Activated naive CD4-positive, alpha-beta T cell treated with anti-CD3 and anti-CD28 coated beads for 36 hours (primary cell): ENCODE measurements around the gene PPIL6. TPM values are rescaled to one million over a fixed set of nuclear protein-coding genes. Genes with fewer than 3 reads are reported as not detected.
"Not testable (repeated sequence)": the region's sequence is repeated elsewhere in the genome, so short reads cannot be mapped to it uniquely, and the experiment has no call there.

Experiments used
- CTCF ChIA-PET: fragments of 350-600 bp; sonication (Branson Sonifier 250); formaldehyde crosslinking; loops from one replicate; lab custom pipeline; 2021; ENCODE audit warnings: antibody characterized with exemption; lab: Charles Lee
- DNase-seq: peaks from one replicate; pipeline ENCODE4 v3.0.0-alpha.2; 2020
- H3K27ac Mint-ChIP-seq: one replicate; pipeline ENCODE4 v1.8.0; 2021; ENCODE audit warnings: mild to moderate bottlenecking, mixed read lengths
- H3K27me3 Mint-ChIP-seq: one replicate; pipeline ENCODE4 v1.8.0; 2021; ENCODE audit warnings: low read depth, mixed read lengths
- H3K36me3 Mint-ChIP-seq: one replicate; pipeline ENCODE4 v1.8.0; 2021; ENCODE audit warnings: low read depth, mixed read lengths
- H3K4me1 Mint-ChIP-seq: one replicate; pipeline ENCODE4 v1.8.0; 2021; ENCODE audit warnings: low read depth, mixed read lengths
- H3K4me3 Mint-ChIP-seq: one replicate; pipeline ENCODE4 v1.8.0; 2021; ENCODE audit warnings: mild to moderate bottlenecking, moderate library complexity, mixed read lengths
- H3K9me3 Mint-ChIP-seq: one replicate; pipeline ENCODE4 v1.8.0; 2021; ENCODE audit warnings: mixed read lengths
- intact Hi-C: fragments of 100-400 bp; cut with micrococcal nuclease; formaldehyde crosslinking; loops from one replicate; pipeline ENCODE4 v1.15.1; 2023
- total RNA-seq, 2 experiments: library from RNA; stranded (reverse); gene quantifications; one replicate each; pipeline ENCODE4 v1.2.3, GENCODE V29; 2021

PPIL6 gene
- total RNA-seq, 2 experiments from 2014 or later: 0.19 TPM; not detected in 1

- H3K27me3 Mint-ChIP-seq, H3K4me3 Mint-ChIP-seq, DNase-seq, CTCF ChIA-PET, intact Hi-C loops, H3K27ac Mint-ChIP-seq, H3K9me3 Mint-ChIP-seq: not testable (repeated sequence)
- Mint-ChIP-seq H3K4me1 (peaks cover 11% of the 10 kb centered on the region), H3K36me3 (peaks cover 72% of the 10 kb centered on the region)
These were observed 75.9 kb downstream of the PPIL6 start for GRCh38 chr6:109364382-109365078.

- H3K27me3 Mint-ChIP-seq: no peaks in the 10 kb centered on the region
- no peak overlapping the region for H3K27ac Mint-ChIP-seq
- H3K36me3 Mint-ChIP-seq: peaks cover 77% of the 10 kb centered on the region
- no peaks in the 10 kb centered on the region for H3K9me3 Mint-ChIP-seq
- CTCF ChIA-PET: no interaction called here
- no peak overlapping the region for H3K4me3 Mint-ChIP-seq
- peaks cover 10% of the 10 kb centered on the region for H3K4me1 Mint-ChIP-seq
- DNase-seq: no peak
- intact Hi-C loops: no loop called here
These were observed 76.7 kb downstream of the PPIL6 start for GRCh38 chr6:109363753-109364152.

DNA sequence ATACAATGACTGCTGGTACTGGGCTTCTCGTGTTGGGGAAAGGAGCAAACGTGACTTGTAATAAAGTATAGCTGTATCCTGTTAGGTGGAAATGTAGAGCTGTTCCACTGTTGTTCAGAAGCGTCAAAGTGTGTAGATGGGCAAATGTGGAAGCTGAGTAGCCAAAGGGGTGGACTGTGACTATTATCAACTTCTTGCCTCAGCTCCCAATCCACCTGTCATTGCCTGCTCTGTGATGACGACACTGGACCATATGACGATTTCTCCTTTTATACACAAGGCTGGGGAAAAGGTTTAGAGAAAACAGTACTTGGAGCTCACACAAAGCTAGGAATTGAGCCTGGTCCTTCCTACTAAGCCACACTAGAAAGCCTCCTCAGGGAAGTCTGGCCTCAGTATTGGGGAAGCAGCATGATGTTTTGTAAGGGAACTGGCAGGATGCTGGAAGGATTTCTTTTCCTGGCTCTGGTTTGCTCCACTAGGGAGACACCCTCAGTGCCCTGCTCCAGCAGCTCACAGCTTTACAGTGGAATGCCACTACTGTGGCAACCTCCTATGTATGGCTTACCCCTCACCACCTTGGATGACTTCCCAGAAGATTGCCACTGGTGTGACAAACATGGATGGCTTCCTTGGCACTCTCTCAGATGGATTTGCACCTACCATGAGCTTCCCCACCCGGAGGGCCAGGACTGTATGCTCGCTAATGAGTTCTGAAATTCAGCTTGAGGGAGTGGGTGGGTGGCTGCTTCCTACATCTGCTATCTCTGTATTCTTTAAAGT lies 78.1 kb downstream of the PPIL6 start:
- no peaks in the 10 kb centered on the region for H3K27me3 Mint-ChIP-seq
- peaks cover 84% of the 10 kb centered on the region for H3K36me3 Mint-ChIP-seq
- DNase-seq: no peak
- intact Hi-C loops: no loop called here
- CTCF ChIA-PET: interaction anchor here (0.5 to 1.4 kb wide), 4 partner anchors 20 to 174 kb away, joined by 3 to 5 read pairs (median 3); partner anchors contain the start of gene CD164
- peaks cover 10% of the 10 kb centered on the region for H3K4me1 Mint-ChIP-seq
- no peak overlapping the region for H3K4me3 Mint-ChIP-seq
- no peaks in the 10 kb centered on the region for H3K9me3 Mint-ChIP-seq
- H3K27ac Mint-ChIP-seq: no peak overlapping the region

- Mint-ChIP-seq H3K27me3 (no peaks in the 10 kb centered on the region), H3K36me3 (peaks cover 84% of the 10 kb centered on the region), H3K27ac (no peak overlapping the region), H3K4me1 (peaks cover 8% of the 10 kb centered on the region), H3K9me3 (no peaks in the 10 kb centered on the region), H3K4me3 (no peak overlapping the region)
- intact Hi-C loops: no loop called here
- DNase-seq: no peak
- CTCF ChIA-PET: interaction anchor here (1.4 to 1.7 kb wide), 2 partner anchors 22 to 173 kb away, joined by 3 to 5 read pairs; partner anchors contain the start of gene CD164
These were observed 79.6 kb downstream of the PPIL6 start for GRCh38 chr6:109360791-109361190.

DNA sequence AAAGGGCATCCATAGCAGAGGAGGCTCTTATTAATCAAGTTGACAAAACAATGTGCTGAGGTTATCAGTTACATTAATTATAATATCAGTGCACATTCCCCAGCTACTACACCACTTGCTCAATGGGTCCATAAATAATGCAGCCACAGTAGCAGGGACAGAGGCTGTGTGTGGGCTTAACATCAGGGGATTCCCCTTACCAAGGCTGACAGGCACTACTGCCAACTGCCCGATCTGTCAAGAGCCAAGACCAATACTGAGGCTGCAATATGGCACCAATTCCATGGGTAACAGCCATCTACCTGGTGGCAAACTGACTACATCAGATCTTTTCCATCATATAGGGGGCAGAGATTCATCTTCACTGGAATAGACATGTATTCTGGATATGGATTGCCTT lies 80.1 kb downstream of the PPIL6 start:
- H3K27me3 Mint-ChIP-seq: no peaks in the 10 kb centered on the region
- CTCF ChIA-PET: interaction anchor here (0.6 to 1.7 kb wide), 2 partner anchors 172 to 250 kb away, joined by 3 to 5 read pairs; no protein-coding TSS in a partner anchor
- no peaks in the 10 kb centered on the region for H3K9me3 Mint-ChIP-seq
- peaks cover 86% of the 10 kb centered on the region for H3K36me3 Mint-ChIP-seq
- peaks cover 8% of the 10 kb centered on the region for H3K4me1 Mint-ChIP-seq
- DNase-seq: no peak
- no peak overlapping the region for H3K4me3 Mint-ChIP-seq
- intact Hi-C loops: no loop called here
- no peak overlapping the region for H3K27ac Mint-ChIP-seq

- Mint-ChIP-seq H3K4me1 (peaks cover 8% of the 10 kb centered on the region), H3K27ac (no peak overlapping the region), H3K4me3 (no peak overlapping the region), H3K36me3 (peaks cover 80% of the 10 kb centered on the region), H3K9me3 (no peaks in the 10 kb centered on the region), H3K27me3 (no peaks in the 10 kb centered on the region)
- DNase-seq: no peak
- CTCF ChIA-PET: interaction anchor here (0.7 to 1.0 kb wide), 2 partner anchors 26 to 171 kb away, joined by 3 read pairs; no protein-coding TSS in a partner anchor
- intact Hi-C loops: no loop called here
These were observed 81.2 kb downstream of the PPIL6 start for GRCh38 chr6:109359248-109359647.

DNA sequence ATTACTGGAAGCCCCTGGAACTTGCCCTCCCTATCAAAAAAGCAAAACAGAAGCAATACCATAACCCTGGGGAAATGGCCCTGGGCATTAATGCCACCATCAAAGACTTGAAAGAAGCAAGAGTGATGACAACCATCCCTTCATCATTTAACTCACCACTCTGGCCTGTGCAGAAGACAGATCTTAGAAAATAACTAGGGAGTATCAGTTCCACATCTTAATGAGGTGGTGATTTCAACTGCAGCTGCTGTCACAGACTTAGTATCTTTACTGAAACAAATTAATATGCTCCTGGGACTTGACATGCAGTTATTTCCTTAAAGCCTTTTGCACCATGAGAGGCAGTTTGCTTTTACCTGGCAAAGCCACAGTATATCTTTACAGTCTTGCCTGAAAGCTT lies 82.2 kb downstream of the PPIL6 start:
- CTCF ChIA-PET: interaction anchor here (1.2 kb wide), 1 partner anchor 10 kb away, joined by 3 read pairs; no protein-coding TSS in a partner anchor
- Mint-ChIP-seq H3K4me3 (no peak overlapping the region), H3K4me1 (peaks cover 2% of the 10 kb centered on the region), H3K36me3 (peaks cover 75% of the 10 kb centered on the region), H3K27ac (no peak overlapping the region), H3K27me3 (no peaks in the 10 kb centered on the region), H3K9me3 (no peaks in the 10 kb centered on the region)
- intact Hi-C loops: no loop called here
- DNase-seq: no peak

DNA sequence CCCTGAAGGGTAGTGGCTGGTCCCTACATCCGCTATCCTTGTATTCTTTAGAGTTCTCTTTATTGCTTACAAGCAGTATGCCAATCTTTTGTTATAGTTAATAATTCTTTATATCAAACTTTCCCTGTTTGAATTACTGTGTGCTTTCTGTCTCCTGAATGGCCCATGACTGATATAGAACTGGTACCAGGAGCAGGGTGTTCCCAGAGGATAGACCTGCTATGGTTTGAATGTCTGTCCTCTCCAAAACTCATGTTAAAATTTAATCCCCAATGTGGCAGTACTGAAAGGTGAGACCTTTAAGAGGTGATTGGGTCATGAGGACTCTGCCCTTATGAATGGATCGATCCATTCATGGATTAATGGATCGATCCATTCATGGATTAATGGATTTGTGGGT lies 84.2 kb downstream of the PPIL6 start:
- DNase-seq: no peak
- no peaks in the 10 kb centered on the region for H3K4me1 Mint-ChIP-seq
- intact Hi-C loops: no loop called here
- no peak overlapping the region for H3K27ac Mint-ChIP-seq
- peaks cover 65% of the 10 kb centered on the region for H3K36me3 Mint-ChIP-seq
- CTCF ChIA-PET: interaction anchor here (1.1 kb wide), 1 partner anchor 27 kb away, joined by 5 read pairs; no protein-coding TSS in a partner anchor
- no peaks in the 10 kb centered on the region for H3K27me3 Mint-ChIP-seq
- H3K4me3 Mint-ChIP-seq: no peak overlapping the region
- no peaks in the 10 kb centered on the region for H3K9me3 Mint-ChIP-seq

- H3K27ac Mint-ChIP-seq: no peak overlapping the region
- CTCF ChIA-PET: interaction anchor here (1.0 to 1.7 kb wide), 2 partner anchors 32 to 164 kb away, joined by 3 to 4 read pairs; no protein-coding TSS in a partner anchor
These were observed 88.9 kb downstream of the PPIL6 start for GRCh38 chr6:109351231-109352130.

DNA sequence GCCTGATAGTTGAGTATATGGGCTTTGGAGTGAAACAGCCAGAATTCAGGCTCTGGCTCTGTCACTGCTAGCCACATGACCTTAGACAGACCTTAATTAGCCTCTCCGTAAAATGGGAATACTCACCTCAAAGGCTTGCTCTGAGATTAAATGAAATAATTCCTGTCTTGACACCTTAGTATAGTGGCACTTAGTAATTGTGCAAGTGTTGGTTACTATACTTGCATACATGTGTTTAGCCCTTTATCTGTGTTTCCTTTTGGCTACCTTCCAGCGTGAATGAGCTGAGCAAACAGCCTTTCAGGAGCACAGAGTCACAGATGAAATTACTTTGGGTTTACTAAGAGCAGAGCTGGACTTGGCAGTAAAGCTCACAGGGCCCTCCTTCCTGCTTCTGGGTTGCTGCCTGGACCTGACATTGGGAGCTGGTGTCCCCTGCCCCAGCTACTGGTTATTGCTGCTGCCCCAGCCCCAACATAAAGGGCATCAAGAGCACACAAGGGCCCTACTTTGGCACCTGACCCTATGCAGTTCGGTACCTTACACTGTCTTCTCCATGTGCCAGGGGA lies 90.9 kb downstream of the PPIL6 start:
- CTCF ChIA-PET: no interaction called here
- no peak for DNase-seq
- Mint-ChIP-seq H3K27ac (no peak overlapping the region), H3K9me3 (no peaks in the 10 kb centered on the region), H3K4me3 (no peak overlapping the region), H3K36me3 (peaks cover 6% of the 10 kb centered on the region), H3K4me1 (no peaks in the 10 kb centered on the region), H3K27me3 (no peaks in the 10 kb centered on the region)
- intact Hi-C loops: no loop called here

More at GRCh38 chr6:109351231-109352130, 88.9 kb downstream of the PPIL6 start:
- H3K4me3 Mint-ChIP-seq: no peak overlapping the region
- H3K4me1 Mint-ChIP-seq: no peaks in the 10 kb centered on the region
- no peak for DNase-seq
- H3K9me3 Mint-ChIP-seq: no peaks in the 10 kb centered on the region
- intact Hi-C loops: no loop called here
- peaks cover 19% of the 10 kb centered on the region for H3K36me3 Mint-ChIP-seq
- H3K27me3 Mint-ChIP-seq: no peaks in the 10 kb centered on the region

GRCh38 chr6:109348226-109348625 lies 92.2 kb downstream of the PPIL6 start:
- DNase-seq: no peak
- H3K36me3 Mint-ChIP-seq: peaks cover 3% of the 10 kb centered on the region
- no peaks in the 10 kb centered on the region for H3K27me3 Mint-ChIP-seq
- CTCF ChIA-PET: no interaction called here
- no peak overlapping the region for H3K27ac Mint-ChIP-seq
- no peaks in the 10 kb centered on the region for H3K4me1 Mint-ChIP-seq
- no peak overlapping the region for H3K4me3 Mint-ChIP-seq
- H3K9me3 Mint-ChIP-seq: no peaks in the 10 kb centered on the region
- intact Hi-C loops: no loop called here
